Astrocyte of the spinal cord (primary cell): Measurements from ENCODE around the gene MIA3.
A peak's percentile ranks its signal among the peaks of the same experiment; 100 is the strongest.

Source experiments
- DNase-seq: peaks from one replicate; pipeline ENCODE4 v3.0.0; 2011; ENCODE audit warnings: low read depth, low spot score
- H3K4me3 ChIP-seq: 2 replicates; pipeline ENCODE4 v1.5.1; 2011; ENCODE audit warnings: low read depth, mild to moderate bottlenecking, low read length, moderate library complexity
- in situ Hi-C: cut with HindIII; loops from 2 replicates; pipeline ENCODE4 v1.10.0; 2017; ENCODE audit warnings: low sequenced_read_pairs
- TF ChIP-seq, protein P1 (sequence below): IDR thresholded peaks from 2 replicates; pipeline ENCODE4 v1.5.1; 2012; ENCODE audit warnings: low read depth, mild to moderate bottlenecking, low read length, inconsistent platforms

Gene MIA3

DNA sequence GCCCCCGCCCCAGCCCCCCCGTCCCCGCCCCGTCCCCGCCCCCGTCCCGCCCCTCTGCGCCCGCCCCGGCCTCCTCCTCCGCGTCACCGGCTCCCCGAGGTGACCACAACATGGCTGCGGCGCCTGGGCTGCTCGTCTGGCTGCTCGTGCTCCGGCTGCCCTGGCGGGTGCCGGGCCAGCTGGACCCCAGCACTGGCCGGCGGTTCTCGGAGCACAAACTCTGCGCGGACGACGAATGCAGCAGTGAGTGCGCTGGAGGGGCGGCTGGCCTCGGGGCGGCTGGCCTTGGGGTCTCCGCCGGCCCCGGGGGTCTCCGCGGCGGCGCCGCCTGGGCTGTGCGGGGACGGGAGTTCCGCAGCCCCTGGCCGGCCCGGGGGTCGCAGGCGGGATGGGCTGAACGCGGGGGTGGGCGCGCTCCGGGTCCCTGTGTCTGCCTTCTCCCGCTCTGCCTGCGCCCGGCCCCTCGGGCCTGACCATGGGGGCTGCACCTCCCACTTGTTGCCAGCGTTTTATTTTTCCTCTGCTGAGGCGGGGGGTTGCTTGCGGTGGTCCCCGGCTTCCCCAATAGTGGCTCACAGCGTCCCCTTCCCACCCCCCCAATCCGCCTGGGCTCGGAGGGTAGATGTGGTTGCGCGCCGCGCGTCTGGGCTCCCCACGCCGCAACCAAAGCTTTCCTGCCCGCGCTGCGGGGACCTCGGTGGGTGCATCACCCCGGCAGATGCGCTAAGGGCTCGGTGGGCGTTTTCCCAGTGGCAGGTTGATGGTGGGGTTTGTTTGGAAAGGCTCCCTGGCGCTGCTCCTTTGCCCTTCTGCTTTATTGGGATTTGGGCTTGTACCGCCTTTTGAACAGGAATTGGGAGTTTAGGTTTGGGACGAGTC is at the start of gene MIA3:
MIA3 (plus strand) TSS at position 97 of the 879 bp plus-strand sequence; CDS start at position 111, 14 bp downstream.
- in situ Hi-C loops, result no loop called here
- TF ChIP-seq, protein P1, sequence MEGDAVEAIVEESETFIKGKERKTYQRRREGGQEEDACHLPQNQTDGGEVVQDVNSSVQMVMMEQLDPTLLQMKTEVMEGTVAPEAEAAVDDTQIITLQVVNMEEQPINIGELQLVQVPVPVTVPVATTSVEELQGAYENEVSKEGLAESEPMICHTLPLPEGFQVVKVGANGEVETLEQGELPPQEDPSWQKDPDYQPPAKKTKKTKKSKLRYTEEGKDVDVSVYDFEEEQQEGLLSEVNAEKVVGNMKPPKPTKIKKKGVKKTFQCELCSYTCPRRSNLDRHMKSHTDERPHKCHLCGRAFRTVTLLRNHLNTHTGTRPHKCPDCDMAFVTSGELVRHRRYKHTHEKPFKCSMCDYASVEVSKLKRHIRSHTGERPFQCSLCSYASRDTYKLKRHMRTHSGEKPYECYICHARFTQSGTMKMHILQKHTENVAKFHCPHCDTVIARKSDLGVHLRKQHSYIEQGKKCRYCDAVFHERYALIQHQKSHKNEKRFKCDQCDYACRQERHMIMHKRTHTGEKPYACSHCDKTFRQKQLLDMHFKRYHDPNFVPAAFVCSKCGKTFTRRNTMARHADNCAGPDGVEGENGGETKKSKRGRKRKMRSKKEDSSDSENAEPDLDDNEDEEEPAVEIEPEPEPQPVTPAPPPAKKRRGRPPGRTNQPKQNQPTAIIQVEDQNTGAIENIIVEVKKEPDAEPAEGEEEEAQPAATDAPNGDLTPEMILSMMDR, result no peak

DNA sequence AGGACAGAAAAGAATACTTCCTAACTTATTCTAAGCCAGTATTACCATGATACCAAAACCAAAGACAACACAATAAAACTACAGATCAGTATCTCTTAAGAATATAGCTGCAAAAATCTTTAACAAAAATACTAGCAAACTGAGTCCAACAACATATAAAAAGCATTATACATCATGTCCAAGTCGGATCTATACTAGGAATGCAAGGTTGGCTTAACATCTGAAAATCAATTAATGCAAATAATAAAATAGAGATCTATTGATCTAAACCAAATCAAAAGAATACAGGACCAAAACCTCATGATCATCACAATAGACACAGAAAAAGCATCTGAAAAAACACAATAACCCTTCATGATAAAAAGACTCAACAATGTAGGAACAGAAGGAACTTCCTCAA is 47.1 kb upstream of the MIA3 start:
- DNase-seq, result no peak
- no peak overlapping the region for H3K4me3 ChIP-seq
- in situ Hi-C loops, result no loop called here
- TF ChIP-seq, protein P1, result no peak

More for the DNA sequence above, at the start of gene MIA3:
- peak within 1 kb of the TSS; percentile 79 for H3K4me3 ChIP-seq
- no peak for DNase-seq

- H3K4me3 ChIP-seq, result no peak overlapping the region
- in situ Hi-C loops, result no loop called here
- TF ChIP-seq, protein P1, result no peak
- DNase-seq, result no peak
These were observed 38.6 kb upstream of the MIA3 start for GRCh38 chr1:222579316-222579715.

DNA sequence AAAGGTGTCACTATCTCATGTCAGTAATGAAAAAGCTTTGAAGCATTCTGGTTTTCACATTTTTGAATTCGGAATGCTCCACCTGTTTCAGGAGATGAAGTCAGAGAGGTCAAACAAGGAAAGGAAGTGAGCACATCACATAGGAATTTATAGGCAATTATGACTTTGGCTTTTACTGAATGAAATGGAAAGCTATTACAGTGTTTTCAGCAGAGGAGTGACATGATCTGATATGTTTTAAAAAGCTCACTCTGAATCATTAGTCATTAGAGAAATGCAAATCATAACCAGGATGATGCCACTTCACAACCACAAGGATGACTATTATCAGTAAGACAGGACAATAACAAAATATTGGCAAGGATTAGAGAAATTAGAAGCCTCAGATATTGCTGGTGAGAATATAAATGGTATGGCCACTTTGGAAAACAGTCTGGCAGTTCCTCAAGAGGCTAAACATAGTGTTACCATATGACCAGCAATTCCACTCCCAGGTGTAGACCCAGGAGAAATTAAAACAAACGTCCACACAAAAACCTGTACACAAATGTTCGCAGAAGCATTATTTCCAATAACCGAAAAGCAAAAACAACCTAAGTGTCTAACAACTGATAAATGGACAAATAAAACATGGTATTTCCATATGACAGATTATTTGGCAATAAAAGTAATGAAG is 35.7 kb upstream of the MIA3 start:
- no peak overlapping the region for H3K4me3 ChIP-seq
- in situ Hi-C loops, result no loop called here
- no peak for DNase-seq
- TF ChIP-seq, protein P1, result no peak

DNA sequence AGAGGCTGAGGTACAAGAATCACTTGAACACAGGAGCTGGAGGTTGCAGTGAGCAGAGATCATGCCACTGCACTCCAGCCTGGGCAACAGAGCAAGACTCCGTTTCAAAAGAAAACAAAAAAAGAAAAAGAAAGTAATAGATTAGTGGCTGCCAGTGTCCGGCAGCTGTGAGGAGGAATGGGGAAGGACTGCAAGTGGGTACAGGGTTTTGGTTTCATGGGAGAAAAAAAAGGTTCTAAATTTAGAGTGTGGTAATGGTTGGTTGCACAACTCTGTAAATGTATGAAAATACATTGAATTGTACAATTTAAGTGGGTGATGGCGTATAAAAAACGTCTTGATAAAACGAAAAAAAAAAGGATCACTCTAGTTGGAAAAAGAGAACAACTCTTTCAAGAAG is 34.8 kb upstream of the MIA3 start:
- in situ Hi-C loops, result no loop called here
- TF ChIP-seq, protein P1, result no peak
- H3K4me3 ChIP-seq, result no peak overlapping the region
- DNase-seq, result no peak

DNA sequence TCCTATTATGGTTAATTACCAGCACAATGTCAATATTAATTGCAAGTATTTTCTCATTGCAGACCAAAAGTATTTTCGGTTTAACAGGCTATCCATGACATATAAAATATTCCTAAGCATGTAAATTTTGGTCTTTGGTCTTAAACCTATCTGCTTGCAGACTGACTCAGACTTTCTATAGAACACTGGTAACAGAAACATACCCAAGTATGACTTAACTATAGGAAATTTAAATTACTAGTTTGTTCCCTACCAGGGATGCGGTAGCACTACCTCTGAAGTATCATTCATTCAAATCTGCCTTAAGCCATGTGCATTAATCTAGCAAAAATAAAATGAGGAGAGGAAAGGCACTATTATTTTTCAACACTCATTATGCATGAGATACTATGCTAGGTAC is 31.1 kb upstream of the MIA3 start:
- TF ChIP-seq, protein P1, result no peak
- DNase-seq, result no peak
- no peak overlapping the region for H3K4me3 ChIP-seq
- in situ Hi-C loops, result no loop called here
